IPS DF 19.7 (cell line): ENCODE measurements around the gene C1orf94.

ENCODE experiments used
- DNase-seq: peaks from one replicate; pipeline ENCODE4 v3.0.0-alpha.2; 2013; ENCODE audit warnings: low read depth, low spot score

Gene C1orf94

DNA sequence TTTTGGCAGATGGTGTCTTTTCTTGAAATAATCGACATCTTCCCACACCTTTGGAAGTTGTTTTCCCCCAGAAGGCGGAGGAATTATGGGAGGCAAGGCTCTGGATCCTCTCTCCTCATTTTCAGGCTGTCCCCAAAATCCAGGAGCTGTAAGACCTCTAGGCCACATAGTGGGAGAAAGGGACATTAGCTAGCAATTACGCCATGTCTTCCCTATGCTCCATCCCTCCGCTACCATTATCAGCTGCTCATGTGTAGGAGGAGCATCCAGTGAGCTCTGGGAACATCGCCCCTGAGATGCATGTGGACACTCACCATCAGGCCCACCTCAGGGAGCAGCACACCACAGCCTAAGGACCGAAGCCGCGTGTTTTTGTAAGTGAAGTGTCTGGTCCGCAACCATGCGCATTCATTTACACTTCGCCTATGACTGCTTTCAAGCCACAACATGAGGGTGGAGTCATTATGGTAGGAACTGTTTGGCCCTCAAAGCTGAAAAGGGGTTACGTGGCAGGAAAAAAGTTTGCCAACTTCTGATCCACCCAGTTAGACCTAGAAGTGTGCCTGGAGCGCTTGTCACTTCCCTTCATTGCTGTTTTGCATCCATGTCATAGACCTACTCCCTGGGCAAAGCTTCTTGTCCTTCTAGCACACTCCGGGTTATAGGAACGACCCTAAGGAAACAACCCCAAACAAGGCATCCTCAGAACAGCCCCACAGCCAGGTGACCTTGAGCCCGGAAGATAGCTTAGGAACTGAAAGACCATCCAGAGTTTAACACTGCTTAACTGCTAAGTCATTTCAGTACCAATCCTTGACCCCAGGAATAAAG is 85.5 kb downstream of the C1orf94 start:
- DNase-seq: no peak

GRCh38 chr1:34262921-34263320 is 86.2 kb downstream of the C1orf94 start:
- no peak for DNase-seq

DNA sequence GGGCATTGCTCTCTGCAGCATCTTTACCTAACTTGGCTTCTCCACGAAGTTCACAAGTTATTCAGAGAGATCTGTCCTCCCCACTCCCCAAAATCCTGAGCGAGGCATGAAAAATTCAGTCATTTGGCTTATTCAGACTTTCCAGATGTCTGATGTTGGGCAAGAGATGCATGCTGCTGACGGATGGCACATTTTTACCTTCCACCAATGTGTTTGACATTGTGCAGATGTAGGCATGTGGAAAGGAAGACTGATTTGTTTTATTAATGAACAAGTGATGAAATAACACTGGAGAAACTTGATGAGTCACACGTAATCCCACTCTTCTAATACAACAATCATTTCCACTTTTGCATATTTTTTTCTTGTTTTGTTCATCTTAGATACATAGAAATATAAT is 86.7 kb downstream of the C1orf94 start:
- no peak for DNase-seq

DNA sequence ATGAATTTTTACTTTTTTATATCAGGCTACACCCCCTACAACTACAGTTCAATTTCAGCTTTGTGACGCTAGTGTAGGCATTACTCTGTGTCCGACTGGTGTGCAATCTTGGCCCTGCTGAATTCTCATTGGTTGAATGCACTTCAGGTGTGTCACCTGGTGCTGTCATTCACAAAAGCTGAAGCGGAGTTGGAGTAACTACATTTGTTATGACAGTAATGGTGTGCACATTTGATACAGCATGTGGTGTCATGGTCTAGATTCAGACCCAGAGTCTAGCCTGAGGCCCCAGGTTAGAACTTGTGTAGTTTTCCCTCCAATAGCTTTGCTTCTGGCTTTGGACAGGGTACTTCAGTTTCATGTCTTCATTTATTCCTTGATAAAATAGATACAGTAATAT is 88.7 kb downstream of the C1orf94 start:
- no peak for DNase-seq

DNA sequence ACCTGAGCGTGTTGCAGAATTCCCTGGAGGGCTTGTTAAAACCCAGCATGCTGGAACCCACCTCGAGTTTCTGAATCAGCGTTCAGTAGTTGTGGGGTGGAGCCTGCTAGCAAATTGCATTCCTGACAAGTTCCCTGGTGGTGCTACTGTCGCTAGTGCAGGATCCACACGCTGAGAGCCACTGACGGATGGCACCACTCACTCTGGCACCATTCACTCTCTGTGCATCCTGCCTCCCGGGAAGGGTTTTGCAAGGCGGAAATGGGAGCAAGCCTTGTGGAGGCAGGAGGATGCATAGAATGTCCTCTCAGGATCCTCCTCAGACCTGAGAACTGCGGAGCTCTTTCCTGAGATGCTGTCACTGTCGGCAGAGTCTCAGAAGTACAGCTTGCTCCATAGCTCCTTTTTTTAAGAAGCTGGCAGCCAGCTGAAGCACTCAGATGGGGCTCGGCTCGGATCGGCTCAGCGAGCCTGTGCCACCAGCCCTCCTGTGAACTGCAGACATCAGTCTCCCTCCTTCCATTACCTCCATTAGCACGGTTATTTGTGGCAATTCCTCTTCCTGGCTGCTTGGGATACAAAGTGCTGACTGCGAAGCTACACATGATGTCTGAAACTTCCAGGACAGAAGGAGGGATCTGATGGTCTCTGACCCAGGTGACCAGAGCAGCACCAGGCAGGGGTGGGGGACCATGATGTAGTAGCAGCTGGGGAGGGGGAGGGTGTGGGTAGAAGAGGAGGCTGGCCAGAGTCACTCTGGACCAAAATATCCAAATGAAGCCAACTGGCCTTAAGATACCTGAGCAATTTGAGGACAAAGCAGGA is 89.6 kb downstream of the C1orf94 start:
- DNase-seq: peak; percentile 7

- DNase-seq: no peak
Observed at GRCh38 chr1:34267326-34267725, 90.6 kb downstream of the C1orf94 start.

DNA sequence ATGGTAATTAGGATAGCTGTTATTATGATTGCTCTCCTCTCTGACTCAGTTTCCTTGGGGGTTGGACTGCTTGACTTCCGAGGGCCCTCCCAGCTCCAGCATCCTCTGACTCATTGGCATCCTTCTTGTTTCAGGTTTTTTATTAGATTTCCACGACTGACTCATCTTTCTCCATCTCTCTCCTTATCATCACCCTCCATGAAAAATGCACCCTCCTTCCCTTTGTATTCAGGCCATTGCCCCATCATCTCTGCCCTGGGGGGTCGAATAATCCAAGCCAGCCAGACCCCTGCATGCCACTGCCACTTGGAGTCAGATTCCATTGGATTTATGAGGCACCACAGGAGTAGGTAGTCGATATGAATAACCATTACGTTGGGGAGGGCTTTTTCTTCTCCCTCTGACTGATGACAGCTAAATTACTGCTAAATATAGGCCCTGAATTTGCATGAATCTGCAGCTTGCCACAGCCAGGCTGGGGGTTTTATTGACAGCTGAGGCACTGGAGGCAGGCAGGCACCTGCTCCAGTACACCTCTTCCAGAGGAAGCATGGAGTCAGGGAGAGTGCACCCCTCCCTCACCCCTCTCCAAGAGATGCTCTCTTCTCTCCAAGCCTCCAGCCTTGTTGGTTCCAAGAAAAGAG is 91.7 kb downstream of the C1orf94 start:
- DNase-seq: no peak
